Astrocyte of the cerebellum (primary cell): ENCODE data around the gene ARHGAP42.

Experiments used
- DNase-seq: peaks from one replicate; pipeline ENCODE4 v3.0.0-alpha.2; 2011; ENCODE audit warnings: low read depth
- H3K4me3 ChIP-seq: 2 replicates; pipeline ENCODE4 v1.5.1; 2011; ENCODE audit warnings: mild to moderate bottlenecking, low read depth, low read length, moderate library complexity
- in situ Hi-C: cut with HindIII; loops from 2 replicates; pipeline ENCODE4 v1.10.0; 2017; ENCODE audit warnings: low sequenced_read_pairs
- TF ChIP-seq, protein P1 (sequence below): IDR thresholded peaks from 2 replicates; pipeline ENCODE4 v1.5.1; 2012; ENCODE audit warnings: low read length, low read depth, moderate library complexity, mild to moderate bottlenecking; ENCODE audit errors: missing control alignments

ARHGAP42 gene

DNA sequence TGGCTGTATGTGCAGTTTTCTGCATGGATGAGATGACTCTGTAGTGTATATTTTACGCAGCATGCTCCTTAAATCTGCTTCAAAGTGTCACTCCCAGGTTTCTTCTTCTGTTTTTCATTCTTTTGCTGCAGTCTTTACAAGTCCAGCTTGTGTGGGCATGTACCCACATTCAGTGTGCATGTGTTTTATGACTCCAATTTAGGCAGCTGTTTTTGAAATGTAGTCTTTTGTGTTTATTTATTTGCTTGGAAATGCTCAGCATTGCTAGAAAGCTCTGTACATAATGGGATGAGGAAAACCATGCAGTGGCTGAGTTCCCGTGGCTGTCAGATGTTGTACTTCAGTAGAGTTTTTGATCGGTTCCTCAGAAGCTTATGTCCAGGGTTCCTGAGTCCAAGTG, 138.5 kb downstream of the ARHGAP42 start:
- no peak for DNase-seq
- in situ Hi-C loops, result loop anchor here (25.0 kb wide), 2 partner anchors 138 to 238 kb away; partner anchors contain the start of gene ARHGAP42
- H3K4me3 ChIP-seq, result no peak overlapping the region
- TF ChIP-seq, protein P1, sequence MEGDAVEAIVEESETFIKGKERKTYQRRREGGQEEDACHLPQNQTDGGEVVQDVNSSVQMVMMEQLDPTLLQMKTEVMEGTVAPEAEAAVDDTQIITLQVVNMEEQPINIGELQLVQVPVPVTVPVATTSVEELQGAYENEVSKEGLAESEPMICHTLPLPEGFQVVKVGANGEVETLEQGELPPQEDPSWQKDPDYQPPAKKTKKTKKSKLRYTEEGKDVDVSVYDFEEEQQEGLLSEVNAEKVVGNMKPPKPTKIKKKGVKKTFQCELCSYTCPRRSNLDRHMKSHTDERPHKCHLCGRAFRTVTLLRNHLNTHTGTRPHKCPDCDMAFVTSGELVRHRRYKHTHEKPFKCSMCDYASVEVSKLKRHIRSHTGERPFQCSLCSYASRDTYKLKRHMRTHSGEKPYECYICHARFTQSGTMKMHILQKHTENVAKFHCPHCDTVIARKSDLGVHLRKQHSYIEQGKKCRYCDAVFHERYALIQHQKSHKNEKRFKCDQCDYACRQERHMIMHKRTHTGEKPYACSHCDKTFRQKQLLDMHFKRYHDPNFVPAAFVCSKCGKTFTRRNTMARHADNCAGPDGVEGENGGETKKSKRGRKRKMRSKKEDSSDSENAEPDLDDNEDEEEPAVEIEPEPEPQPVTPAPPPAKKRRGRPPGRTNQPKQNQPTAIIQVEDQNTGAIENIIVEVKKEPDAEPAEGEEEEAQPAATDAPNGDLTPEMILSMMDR, result no peak

DNA sequence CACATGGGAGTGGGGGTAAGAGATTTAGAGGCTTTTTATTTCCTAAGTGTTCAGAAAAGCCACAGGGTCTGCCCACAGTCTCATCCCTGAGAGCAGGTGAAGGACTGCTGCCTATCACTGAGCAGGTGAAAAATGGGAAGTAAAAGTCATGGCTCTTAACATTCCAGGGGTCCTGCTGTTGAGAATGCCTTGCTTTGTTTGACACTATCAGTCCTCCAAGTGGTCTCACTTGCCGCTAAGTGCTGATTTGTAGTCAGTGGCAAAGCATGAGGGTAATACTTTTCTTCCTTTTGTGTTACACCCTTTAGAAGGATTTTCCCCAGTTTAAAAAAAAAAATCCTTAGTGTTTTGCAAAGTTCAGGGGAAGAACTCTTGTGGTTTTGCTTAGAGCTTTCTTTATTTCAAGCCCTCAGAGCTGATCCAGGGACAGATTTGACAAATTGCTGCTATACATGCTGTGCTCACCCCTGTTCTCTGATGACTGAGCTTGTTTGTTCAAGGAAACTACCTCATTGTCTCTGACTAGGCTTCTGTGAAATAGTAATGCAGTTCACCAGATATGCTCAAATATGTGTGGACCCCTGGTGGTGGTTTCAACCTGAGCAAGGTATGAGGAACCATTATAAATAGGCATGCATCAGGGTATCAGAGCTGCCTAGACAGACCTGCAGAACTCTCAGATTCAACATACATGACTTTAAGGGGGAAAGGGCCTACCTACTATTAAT, 141.0 kb downstream of the ARHGAP42 start:
- TF ChIP-seq, protein P1, result peak; percentile 51
- peak; percentile 89 for DNase-seq
- in situ Hi-C loops, result loop anchor here (25.0 kb wide), 2 partner anchors 141 to 241 kb away; partner anchors contain the start of gene ARHGAP42
- no peak overlapping the region for H3K4me3 ChIP-seq

DNA sequence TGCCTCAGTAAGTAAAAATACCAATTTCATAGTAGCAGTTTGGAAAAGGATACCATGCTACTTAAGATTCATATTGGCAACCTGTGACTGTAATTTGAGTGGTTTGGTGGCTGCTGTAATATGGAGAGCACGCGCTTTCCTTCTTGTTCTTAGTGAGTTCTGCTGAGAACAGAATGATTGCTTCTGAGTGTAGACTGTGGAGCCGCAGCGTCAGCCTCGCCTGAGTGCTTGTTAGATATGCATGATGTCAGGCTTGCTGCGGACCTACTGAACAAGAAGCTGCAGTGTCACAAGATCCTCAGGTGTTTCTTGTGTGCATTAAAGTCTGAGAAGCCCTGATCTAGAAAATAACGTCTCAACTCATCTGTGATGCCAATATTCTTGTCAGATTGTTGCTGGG, 143.2 kb downstream of the ARHGAP42 start:
- DNase-seq, result peak; percentile 34
- TF ChIP-seq, protein P1, result no peak
- in situ Hi-C loops, result loop anchor here (25.0 kb wide), 2 partner anchors 143 to 243 kb away; partner anchors contain the start of gene ARHGAP42

DNA sequence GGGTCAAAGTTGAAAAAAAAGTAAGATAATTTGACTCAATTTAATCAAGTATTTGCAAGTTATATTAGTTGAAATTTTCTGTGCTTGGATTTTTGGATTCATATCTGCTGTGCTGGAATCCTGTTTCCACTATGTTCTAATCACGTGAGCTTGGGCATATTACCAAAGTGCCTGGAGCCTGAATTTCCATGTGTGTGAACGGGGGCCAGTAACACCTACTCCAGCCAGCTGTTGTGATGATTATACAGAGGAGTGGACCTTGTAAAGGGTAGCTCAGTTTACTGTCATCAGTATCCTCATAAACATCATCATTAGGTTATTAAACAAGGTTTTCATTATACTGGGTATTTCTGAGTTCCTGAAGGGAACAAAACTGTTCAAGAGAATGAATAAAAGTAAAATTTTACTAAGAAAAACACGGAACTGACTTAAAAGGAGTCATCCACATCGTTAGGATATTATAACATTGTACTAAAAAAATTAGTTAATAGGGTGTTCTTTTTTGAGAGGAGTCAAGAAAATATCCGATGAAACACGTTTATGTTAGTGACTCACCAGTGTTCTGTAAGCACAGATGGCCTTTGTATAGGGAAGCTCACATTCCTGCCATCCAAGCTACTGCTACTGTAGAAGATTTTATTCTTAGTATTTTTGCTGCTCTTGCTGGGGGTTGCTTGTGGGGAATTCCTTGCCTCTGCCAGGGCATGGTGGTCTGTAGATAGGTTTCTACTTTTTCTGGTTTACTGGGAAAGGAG, 144.1 kb downstream of the ARHGAP42 start:
- no peak overlapping the region for H3K4me3 ChIP-seq
- peak; percentile 31 for DNase-seq
- in situ Hi-C loops, result loop anchor here (25.0 kb wide), 2 partner anchors 144 to 244 kb away; partner anchors contain the start of gene ARHGAP42
- TF ChIP-seq, protein P1, result no peak

More for the DNA sequence above, 143.2 kb downstream of the ARHGAP42 start:
- H3K4me3 ChIP-seq, result no peak overlapping the region

DNA sequence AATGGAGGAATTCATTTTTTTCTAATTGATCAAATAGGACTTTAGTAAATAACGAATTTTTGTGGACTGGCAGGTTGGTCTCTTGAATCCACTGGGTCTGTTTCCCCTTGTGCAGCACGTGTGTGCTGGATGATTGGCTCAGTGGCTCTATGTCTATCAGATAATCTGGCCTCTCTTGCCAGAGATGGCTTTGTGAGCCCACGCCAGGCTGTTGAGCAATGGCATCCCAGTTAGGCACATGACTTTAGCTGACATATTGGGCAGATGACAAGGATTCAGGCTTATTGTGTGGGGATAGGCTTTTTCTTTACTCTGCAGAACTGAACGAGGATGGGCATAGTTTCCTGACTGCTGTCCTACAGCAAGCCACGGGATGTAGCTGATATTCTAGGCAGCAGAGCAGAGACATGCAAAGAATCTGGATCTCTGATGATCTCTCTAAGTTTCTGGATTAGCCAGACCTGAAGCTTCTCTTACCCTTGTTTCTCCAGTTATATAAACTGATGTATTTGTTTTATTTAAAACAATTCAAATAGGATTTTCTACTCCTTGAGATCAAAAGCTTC, 144.9 kb downstream of the ARHGAP42 start:
- no peak for DNase-seq
- TF ChIP-seq, protein P1, result no peak
- in situ Hi-C loops, result loop anchor here (25.0 kb wide), 2 partner anchors 145 to 245 kb away; partner anchors contain the start of gene ARHGAP42
- no peak overlapping the region for H3K4me3 ChIP-seq

DNA sequence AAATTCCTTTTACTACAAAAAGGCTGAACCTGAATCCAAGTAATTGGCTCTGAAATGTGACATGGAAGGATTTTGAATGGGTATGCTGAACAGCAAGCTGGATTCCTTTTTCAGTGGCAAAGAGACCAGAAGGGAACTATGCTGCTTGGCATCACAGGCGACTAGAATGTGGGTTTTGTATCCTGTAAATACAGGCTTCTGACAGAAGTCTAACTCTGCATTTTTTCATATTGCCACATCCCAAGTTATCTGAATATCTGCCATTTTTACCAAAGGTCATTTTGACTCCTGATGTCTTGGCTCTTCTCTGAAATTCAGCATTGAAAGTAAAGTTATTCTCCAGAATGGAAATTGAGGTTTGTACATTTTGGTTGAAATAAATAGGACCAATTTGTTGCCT, 145.7 kb downstream of the ARHGAP42 start:
- in situ Hi-C loops, result loop anchor here (25.0 kb wide), 2 partner anchors 146 to 246 kb away; partner anchors contain the start of gene ARHGAP42
- DNase-seq, result no peak
- H3K4me3 ChIP-seq, result no peak overlapping the region
- TF ChIP-seq, protein P1, result no peak
